Posterior cingulate gyrus (tissue), 11 donors: ENCODE data around the gene SMIM1.

Experiments
- DNase-seq, 10 donors: peaks; one replicate each; pipeline versions ENCODE4 v3.0.0 to v3.0.0-alpha.2; 2020 to 2021; ENCODE audit warnings: mixed read lengths in 3 of 10
- intact Hi-C: fragments of 100-400 bp; cut with DNase I; formaldehyde crosslinking; loops from one replicate; pipeline ENCODE4 v1.15.1; 2023

Gene SMIM1, protein sequence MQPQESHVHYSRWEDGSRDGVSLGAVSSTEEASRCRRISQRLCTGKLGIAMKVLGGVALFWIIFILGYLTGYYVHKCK

DNA sequence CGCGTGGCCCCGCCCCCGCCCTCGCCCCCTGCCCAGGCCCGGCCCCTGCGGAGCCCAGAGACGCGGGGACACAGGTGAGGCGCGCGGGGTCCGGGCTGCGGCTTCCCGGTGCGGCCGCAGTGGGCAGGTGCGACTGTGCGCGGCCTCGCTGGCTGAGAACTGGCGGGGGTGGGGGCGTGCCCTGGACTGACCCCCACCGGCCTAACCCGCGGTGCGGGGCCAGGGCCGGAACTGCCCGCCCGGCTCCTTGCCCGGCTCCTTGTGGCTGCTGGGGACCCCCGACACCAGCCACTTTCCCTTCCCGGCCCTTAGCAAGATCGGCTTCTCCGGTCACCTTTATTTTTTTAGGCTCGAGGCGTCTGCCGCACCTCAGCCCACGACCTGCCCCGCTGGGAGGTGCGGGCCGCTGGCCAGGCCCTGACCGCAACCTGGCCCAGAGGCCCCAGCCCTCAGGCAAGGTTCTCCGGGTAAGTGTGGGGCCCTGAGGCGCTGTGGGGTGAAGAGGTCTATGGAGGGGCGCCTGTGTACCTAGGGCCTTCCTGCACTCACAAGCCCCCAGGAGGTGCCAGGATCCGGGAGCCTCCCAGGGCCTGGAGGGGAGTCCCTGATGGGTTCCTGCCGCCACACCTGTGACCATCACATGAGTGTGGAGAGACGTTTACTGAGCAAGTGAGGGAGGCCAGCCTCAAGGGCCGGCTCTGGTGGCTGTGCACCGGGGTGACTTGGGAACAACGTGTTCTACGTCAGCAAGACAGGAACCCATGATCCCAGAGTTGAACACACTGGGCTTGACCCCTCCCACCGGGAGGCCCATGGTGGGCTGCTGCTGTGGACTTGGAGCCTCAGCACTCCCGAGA, at the start of gene SMIM1:
SMIM1 (plus strand) TSS at position 35 of the 857 bp plus-strand sequence. CDS start 2,625 bp downstream, outside the sequence.
- intact Hi-C loops: no loop called here
- peak in 1 of 10 donors; percentile 73 for DNase-seq

DNA sequence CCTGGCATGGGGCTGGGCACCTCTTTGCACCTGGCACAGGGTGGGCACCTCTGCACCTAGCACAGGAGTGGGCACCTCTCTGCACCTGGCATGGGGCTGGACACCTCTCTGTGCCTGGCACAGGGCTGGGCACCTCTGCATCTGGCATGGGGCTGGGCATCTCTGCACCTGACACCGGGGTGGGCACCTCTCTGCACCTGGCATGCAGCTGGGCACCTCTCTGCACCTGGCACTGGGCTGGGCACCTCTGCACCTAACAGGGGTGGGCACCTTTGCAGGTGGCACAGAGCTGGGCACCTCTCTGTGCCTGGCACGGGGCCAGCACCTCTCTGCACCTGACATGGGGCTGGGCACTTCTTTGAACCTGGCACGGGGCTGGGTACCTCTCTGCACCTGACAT, 49.7 kb upstream of the SMIM1 start:
- DNase-seq: no peak
- intact Hi-C loops: loop anchor here (10.0 kb wide), 1 partner anchor 98 kb away; the partner anchor contains the start of gene TPRG1L

DNA sequence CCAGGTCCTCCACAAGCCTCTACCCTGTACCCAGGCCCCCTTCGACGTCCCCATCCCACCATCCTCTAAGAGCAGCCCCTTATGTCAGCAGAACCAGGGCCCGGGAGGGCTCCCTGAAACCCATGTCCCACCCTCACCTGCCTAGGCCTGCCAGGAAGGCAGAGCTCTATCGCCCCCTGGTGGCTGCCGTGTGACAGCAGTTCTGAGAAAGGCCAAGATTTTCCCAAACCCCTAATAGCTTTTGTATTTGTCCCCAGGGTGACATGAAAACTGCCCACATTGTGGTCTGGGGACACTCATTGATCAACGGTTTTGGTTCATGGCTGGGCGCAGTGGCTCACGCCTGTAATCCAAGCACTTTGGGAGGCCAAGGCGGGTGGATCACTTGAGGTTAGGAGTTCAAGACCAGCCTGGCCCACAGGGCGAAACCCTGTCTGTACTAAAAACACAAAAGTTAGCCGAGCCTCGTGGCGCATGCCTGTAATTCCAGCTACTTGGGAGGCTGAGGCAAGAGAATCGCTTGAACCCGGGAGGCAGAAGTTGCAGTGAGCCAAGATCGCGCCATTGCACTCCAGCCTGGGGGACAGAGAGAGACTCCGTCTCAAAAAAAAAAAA, 48.0 kb upstream of the SMIM1 start:
- intact Hi-C loops: loop anchor here (1.0 to 10.0 kb wide), 2 partner anchors 29 to 100 kb away; partner anchors contain the start of gene TPRG1L
- peak in 9 of 10 donors; percentile 58 to 95 (median 82) for DNase-seq

DNA sequence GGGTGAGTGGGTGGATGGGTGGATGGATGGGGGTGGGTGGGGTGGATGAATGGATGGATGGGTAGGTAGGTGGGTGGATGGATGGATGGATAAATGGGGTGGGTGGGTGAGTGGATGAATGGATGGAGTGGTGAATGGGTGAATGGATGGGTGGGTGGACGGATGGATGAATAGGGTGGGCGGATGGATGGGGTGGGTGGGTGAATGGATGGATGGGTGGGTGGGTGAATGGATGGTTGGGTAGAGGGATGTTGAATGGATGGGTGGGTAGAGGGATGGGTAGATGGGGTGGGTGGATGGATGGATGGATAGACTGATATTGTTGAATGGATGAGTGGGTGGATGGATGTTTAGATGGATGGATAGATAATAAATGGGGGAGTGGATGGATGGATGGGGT, 47.2 kb upstream of the SMIM1 start:
- intact Hi-C loops: loop anchor here (10.0 kb wide), 1 partner anchor 101 kb away; the partner anchor contains the start of gene TPRG1L
- no peak for DNase-seq

DNA sequence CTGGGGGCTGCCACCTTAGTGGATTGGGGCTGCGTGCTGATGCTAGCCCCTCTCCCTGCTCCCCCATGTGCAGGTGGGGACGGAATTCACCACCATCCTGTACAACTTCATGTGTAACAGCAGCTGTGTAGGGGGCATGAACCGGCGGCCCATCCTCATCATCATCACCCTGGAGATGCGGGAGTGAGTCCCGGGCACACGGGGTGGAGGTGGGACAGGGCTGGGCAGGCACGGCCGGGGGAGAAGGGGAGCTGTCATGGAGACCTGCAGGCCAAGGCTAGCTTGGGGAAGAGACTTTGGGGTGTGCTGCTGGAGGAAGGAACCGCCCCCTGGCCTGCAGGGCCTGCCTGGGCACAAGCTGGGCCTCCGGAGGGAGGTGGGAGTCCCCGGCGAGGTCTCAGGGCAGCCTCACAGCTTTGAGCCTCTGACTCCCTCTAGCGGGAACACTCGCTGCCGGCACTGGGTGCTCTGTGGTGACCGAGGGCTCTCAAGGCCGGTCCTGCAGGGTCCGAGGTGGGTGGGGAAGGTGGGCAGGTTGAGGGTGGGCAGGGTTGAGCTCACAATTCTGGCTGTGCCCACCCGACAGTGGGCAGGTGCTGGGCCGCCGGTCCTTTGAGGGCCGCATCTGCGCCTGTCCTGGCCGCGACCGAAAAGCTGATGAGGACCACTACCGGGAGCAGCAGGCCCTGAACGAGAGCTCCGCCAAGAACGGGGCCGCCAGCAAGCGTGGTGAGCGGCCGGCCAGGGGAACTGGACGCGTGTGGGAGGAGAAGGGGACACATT, 45.3 kb upstream of the SMIM1 start:
- peak in 6 of 10 donors; percentile 48 to 93 (median 55) for DNase-seq
- intact Hi-C loops: loop anchor here (10.0 kb wide), 1 partner anchor 102 kb away; the partner anchor contains the start of gene TPRG1L

DNA sequence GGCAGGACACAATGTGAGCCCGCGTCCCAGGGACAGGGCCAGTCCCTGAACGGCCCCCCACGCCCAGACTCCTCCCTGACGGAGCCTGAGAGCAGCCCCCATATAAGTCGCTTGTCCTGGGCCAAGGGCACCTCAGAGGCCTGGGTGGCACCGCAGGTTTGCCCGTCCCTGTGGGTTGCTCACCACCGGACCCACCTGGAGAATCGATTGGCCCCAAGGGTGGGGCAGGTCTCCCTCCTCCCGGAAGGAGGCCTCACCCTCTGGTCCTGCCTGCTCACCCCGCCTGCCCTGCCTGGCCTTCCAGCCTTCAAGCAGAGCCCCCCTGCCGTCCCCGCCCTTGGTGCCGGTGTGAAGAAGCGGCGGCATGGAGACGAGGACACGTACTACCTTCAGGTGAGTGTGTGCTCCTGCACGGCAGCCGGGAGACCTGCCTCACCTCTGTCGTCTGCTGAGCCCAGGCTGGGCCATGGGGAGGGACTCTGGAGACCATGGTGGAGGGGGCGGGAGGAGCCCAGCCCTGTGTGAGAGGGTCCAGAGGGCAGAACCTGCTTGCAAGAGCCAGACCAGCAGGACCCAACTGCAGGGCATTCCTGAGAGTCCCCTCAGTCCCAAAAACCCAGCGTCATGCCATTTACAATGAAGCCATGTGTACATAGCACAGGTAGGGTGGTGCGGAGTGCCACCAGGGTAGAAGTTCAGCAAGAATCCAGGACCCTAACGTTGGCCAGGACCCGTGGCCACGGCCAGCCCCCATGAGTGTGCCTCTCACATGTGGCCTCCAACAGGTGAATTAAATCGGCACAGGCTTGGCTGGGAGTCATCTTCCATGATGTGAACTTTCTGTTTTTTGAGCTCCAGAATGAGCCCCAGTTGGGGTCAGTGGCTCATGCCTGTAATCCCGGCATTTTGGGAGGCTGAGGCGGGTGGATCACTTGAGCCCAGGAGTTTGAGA, 44.4 kb upstream of the SMIM1 start:
- intact Hi-C loops: loop anchor here (10.0 kb wide), 1 partner anchor 103 kb away; the partner anchor contains the start of gene TPRG1L
- DNase-seq: no peak

DNA sequence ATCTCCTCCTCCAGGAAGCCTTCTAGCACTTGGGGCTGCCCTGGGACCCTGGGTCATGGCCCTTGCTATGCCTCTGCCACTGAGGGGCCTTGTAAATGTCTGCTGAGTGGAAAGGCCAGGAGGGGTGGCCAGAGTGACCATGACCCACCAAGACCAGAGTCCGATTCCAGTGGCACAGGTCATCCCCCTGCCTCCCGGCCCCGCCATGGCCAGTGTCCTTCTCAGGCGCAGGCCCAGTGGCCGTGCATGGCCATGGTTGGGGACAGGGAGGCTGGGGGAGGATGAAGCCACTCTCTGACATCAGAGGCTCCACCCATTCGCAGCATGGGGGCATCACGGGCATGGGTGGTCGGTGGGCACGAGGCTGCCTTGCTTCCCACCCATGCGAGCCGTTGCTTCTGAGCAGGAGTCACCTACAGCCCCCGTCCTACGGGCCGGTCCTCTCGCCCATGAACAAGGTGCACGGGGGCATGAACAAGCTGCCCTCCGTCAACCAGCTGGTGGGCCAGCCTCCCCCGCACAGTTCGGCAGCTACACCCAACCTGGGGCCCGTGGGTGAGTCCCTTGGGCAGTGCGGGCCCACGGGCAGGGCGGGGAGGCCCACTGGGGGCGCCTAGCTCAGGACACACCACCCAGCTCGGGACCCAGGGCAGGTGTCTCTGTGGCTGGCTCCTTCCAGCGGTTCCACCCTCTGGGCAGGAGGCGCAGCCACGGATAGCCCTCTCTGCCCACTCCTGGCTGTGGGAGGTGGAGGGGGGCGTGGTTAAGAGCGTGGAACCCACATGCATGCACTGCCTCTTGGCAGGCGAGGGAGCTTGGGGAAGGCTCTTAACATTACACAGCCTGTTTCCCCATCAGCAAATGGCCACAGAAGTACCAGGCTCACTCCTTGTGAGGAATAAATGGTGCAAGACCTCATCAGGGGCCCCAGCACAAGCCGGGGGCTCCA, 42.7 kb upstream of the SMIM1 start:
- intact Hi-C loops: loop anchor here (10.0 kb wide), 1 partner anchor 105 kb away; the partner anchor contains the start of gene TPRG1L
- DNase-seq: no peak

DNA sequence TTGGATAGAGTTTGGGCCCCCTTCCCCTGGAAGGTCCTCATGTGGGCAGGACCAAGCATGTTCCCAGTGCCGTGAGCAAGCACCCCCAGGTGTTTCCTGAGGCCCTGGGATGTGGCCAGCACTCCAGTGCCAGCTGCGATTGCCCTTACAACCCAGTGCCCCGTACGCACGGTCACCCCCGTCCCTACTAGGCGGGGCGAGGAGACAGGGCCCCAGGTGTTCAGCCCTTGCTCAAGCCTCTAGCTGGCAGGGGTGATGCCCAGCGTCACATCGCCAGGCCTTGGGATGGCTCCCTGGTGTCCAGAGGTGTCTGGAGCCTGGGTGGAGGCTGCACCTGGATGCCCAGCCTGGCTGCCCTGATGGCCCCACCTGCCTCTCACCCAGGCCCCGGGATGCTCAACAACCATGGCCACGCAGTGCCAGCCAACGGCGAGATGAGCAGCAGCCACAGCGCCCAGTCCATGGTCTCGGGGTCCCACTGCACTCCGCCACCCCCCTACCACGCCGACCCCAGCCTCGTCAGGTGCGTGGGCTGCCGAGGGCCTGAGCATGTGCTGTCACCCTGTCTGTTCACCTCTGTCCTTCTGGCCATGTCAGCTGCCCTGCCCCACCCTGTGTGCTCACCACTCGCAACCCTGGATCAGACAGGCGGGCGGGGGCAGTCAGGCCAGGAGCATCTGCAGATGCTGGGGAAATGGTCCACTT, 41.9 kb upstream of the SMIM1 start:
- DNase-seq: no peak
- intact Hi-C loops: no loop called here

DNA sequence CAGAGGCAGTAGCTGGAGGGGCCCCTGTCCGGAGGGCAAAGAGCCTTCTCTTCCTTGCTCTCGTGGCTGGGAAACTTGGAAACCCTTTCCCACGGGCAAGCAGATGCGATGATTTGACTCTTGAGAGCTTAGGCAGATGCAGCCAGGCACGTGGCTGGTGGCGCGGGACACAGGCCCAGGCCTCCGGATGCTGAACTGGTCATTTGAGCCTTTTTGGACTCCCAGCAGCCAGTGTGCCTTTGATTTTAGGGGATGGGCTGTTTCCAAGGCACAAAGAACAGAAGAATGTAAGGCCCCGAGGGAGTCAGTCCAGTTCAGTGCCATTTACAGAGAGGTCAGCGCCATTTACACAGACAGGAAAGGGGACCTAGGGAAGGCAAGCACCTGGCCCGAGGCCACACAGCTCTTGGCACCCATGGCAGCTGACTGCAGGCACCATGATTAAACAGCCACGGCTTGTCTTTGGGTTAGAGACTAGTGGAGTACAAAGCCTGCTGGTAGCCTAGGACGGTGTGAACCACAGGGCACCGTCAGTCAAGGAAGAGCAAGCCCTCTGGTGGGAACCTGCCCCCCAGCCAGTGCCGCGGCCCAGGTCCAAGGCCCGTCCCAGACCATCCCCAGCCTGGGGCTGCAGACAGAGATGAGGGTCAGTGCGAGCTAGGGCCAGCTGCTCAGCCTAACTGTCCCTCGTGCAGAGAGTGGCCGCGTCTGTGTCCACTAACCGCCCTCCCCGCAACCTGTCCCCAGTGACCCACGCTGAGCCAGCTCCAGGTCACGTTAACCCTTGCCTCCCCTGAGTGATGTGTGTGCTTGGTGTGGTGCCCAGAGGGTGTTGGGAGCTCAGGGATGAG, 40.7 kb upstream of the SMIM1 start:
- peak in 2 of 10 donors; percentile 43 to 47 for DNase-seq
- intact Hi-C loops: no loop called here

DNA sequence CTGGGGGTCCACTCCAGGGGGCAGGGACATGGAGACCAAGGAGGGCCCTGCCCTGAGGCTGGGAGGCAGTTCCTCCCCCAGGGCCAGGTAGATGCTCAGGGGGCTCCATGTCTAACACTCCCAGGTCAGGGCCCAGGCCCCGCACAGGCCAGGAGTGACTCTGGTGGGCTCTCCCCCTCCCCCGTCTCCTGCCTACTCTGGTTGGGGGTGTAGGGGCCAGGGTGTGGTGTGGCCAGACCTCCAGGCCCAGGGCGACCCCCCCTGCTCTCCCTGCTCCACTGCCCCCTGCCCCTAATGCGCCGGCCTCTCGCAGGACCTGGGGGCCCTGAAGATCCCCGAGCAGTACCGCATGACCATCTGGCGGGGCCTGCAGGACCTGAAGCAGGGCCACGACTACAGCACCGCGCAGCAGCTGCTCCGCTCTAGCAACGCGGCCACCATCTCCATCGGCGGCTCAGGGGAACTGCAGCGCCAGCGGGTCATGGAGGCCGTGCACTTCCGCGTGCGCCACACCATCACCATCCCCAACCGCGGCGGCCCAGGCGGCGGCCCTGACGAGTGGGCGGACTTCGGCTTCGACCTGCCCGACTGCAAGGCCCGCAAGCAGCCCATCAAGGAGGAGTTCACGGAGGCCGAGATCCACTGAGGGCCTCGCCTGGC, 40.0 kb upstream of the SMIM1 start:
- intact Hi-C loops: no loop called here
- no peak for DNase-seq

DNA sequence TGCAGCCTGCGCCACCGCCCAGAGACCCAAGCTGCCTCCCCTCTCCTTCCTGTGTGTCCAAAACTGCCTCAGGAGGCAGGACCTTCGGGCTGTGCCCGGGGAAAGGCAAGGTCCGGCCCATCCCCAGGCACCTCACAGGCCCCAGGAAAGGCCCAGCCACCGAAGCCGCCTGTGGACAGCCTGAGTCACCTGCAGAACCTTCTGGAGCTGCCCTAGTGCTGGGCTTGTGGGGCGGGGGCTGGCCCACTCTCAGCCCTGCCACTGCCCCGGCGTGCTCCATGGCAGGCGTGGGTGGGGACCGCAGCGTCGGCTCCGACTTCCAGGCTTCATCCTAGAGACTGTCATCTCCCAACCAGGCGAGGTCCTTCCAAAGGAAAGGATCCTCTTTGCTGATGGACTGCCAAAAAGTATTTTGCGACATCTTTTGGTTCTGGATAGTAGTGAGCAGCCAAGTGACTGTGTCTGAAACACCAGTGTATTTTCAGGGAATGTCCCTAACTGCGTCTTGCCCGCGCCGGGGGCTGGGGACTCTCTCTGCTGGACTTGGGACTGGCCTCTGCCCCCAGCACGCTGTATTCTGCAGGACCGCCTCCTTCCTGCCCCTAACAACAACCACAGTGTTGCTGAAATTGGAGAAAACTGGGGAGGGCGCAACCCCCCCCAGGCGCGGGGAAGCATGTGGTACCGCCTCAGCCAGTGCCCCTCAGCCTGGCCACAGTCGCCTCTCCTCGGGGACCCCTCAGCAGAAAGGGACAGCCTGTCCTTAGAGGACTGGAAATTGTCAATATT, 39.3 kb upstream of the SMIM1 start:
- intact Hi-C loops: no loop called here
- DNase-seq: no peak

DNA sequence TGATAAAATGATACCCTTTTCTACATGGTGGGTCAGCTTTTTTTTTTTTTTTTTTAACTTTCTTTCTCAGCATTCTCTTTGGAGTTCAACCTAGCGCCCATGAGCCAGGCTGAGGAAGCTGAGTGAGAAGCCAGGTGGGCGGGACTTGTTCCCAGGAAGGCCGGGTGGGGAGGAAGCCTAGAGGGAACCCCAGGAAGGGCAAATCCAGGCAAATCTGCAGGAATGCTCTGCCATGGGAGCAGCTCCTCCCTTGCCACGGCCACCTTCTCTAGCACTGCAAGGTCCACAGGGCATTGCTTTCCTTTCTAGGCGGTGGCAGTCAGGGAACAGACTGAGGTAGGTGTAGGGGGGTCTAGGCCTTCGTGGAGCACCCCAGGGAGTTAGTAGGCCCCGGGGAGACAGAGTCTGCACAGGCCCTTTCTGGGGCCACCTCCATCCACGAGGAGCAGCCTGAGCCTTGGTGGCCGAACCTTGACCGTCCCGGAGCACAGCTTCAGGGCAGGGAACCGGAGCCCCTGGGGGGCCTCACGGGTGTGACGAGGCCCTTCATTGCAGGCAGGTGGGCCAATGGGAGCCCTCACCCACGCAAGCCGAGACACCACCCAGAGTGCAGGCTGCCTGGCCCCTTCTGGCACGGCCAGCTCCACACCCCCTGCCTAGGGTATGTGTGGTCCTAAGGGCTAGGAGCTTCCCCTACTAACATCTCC, 38.5 kb upstream of the SMIM1 start:
- intact Hi-C loops: no loop called here

DNA sequence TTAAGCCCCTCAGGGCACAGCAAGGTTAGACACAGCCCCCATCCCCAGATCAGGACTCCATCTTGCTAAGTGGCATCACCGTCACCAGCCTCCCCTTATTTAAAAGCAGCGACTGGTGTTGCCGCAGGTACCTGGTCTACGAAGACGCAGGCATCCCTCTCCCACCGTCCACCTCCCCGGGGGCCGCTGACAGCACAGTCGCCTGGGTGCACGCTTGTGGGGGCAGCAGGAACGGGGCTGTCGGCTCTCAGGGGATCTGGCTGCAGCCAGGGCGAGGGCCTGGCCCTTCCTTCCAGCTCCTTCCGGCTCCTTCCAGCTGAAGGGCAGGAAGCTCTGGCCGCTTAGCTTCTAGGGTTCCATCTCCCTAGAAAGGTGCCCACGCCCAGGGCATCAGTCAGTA, 37.9 kb upstream of the SMIM1 start:
- DNase-seq: no peak
- intact Hi-C loops: no loop called here

More for the DNA sequence above, 38.5 kb upstream of the SMIM1 start:
- no peak for DNase-seq

DNA sequence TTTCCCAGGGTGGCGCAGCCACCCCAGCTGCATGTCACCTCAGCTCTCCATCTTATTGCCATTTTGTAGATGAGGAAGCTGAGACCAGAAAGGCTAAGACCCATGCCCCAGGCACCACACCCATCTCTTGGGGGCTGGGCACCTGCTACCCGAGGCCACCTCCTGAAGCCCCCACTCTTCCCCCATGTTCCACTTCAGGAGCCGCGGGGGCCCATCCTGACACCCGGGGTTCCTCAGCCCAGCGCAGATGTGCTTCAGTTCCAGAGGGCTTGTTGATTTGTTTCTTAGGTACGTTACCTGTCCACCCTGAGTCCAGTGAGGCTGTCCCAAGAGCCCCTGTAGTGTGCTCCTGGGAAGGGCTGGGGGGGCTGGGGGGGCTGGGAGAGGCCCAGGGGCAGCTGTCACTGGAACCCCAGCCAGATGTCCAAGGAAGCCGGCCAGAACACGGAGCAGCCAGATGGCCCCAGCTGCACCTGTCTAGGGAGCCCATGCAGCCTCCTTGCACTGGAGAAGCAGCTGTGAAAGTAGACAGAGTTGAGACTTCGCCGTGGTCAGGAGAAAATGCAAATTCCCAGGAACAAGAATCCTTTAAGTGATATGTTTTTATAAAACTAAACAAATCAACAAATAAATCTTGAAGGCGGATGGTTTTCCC, 37.4 kb upstream of the SMIM1 start:
- intact Hi-C loops: no loop called here
- DNase-seq: peak in 1 of 10 donors; percentile 70
